LNCaP clone FGC (cell line): ENCODE results near the gene BNC1.
"Not testable (repeated sequence)": the region's sequence is repeated elsewhere in the genome, so short reads cannot be mapped to it uniquely, and the experiment has no call there.

Experiments used
- DNase-seq: peaks from one replicate; pipeline ENCODE4 v3.0.0-alpha.2; 2011; ENCODE audit warnings: low read depth
- H3K4me3 ChIP-seq: 2 replicates; pipeline ENCODE4 v1.5.1; 2011; ENCODE audit warnings: mild to moderate bottlenecking, low read depth, low read length, control low read depth
- CTCF ChIP-seq: IDR thresholded peaks from 2 replicates; pipeline ENCODE4 v1.5.1; 2012; ENCODE audit warnings: mild to moderate bottlenecking; ENCODE audit not compliant: control insufficient read depth, insufficient read depth; ENCODE audit errors: extremely low read depth

The BNC1 gene

GRCh38 chr15:83250781-83251180 lies 33.7 kb downstream of the BNC1 start:
- H3K4me3 ChIP-seq, result no peak overlapping the region
- TF ChIP-seq CTCF, result no peak
- DNase-seq, result no peak

GRCh38 chr15:83249030-83249343 lies 35.5 kb downstream of the BNC1 start:
- no peak overlapping the region for H3K4me3 ChIP-seq
- no peak for TF ChIP-seq CTCF
- DNase-seq, result no peak

- no peak overlapping the region for H3K4me3 ChIP-seq
These were observed 36.1 kb downstream of the BNC1 start for GRCh38 chr15:83248151-83249029.

GRCh38 chr15:83243634-83244033 lies 40.8 kb downstream of the BNC1 start:
- no peak for DNase-seq
- H3K4me3 ChIP-seq, result no peak overlapping the region
- TF ChIP-seq CTCF, result no peak

More at GRCh38 chr15:83248151-83249029, 36.1 kb downstream of the BNC1 start:
- peak; percentile 79 for TF ChIP-seq CTCF
- peak; percentile 43 for DNase-seq

GRCh38 chr15:83230242-83230641 lies 54.2 kb downstream of the BNC1 start:
- no peak overlapping the region for H3K4me3 ChIP-seq
- TF ChIP-seq CTCF, result no peak
- DNase-seq, result no peak

GRCh38 chr15:83225449-83225848 lies 59.0 kb downstream of the BNC1 start:
- H3K4me3 ChIP-seq, result no peak overlapping the region
- no peak for DNase-seq
- TF ChIP-seq CTCF, result no peak

GRCh38 chr15:83221781-83222180 lies 62.7 kb downstream of the BNC1 start:
- DNase-seq, H3K4me3 ChIP-seq: not testable (repeated sequence)
